Endothelial cell of umbilical vein (primary cell): ENCODE data around the gene ATF6B.
A peak's percentile ranks its signal among the peaks of the same experiment; 100 is the strongest.

Experiments
- FOS ChIP-seq: IDR thresholded peaks from 2 replicates; pipeline ENCODE4 v1.6.1; 2011; ENCODE audit warnings: mild to moderate bottlenecking, low read length, moderate library complexity, borderline replicate concordance; ENCODE audit not compliant: insufficient read depth
- MAX ChIP-seq: IDR thresholded peaks from 2 replicates; pipeline ENCODE4 v1.6.1; 2011; ENCODE audit not compliant: insufficient read depth, insufficient read length
- POLR2A ChIP-seq: IDR thresholded peaks from 2 replicates; pipeline ENCODE4 v1.6.1; 2012; ENCODE audit warnings: low read depth, mild to moderate bottlenecking, control low read depth, low read length
- POLR2AphosphoS5 ChIP-seq: IDR thresholded peaks from 2 replicates; pipeline ENCODE4 v1.6.1; 2012; ENCODE audit warnings: low read depth, mild to moderate bottlenecking, control low read depth, low read length, moderate library complexity; ENCODE audit not compliant: insufficient read depth
- TF ChIP-seq, protein P1 (sequence below), 2 donors: IDR thresholded peaks; 1 replicate in 1 of 2; 2 replicates in 1 of 2; pipeline ENCODE4 v1.5.1; 2011; ENCODE audit warnings: low read length in 2 of 2, mild to moderate bottlenecking in 2 of 2, moderate library complexity in 2 of 2, control low read depth in 1 of 2, inconsistent platforms in 1 of 2, low read depth in 1 of 2; ENCODE audit not compliant: insufficient read depth in 1 of 2; ENCODE audit errors: extremely low read depth in 1 of 2

- TF ChIP-seq, protein P1, sequence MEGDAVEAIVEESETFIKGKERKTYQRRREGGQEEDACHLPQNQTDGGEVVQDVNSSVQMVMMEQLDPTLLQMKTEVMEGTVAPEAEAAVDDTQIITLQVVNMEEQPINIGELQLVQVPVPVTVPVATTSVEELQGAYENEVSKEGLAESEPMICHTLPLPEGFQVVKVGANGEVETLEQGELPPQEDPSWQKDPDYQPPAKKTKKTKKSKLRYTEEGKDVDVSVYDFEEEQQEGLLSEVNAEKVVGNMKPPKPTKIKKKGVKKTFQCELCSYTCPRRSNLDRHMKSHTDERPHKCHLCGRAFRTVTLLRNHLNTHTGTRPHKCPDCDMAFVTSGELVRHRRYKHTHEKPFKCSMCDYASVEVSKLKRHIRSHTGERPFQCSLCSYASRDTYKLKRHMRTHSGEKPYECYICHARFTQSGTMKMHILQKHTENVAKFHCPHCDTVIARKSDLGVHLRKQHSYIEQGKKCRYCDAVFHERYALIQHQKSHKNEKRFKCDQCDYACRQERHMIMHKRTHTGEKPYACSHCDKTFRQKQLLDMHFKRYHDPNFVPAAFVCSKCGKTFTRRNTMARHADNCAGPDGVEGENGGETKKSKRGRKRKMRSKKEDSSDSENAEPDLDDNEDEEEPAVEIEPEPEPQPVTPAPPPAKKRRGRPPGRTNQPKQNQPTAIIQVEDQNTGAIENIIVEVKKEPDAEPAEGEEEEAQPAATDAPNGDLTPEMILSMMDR (IDR thresholded peaks at IDR 0.05; ENCODE audit: extremely low read depth in 1 of 2, insufficient read depth in 1 of 2, low read depth in 1 of 2, low read length in 2 of 2) = peak; percentile 17 to 34
- no peak for TF ChIP-seq POLR2AphosphoS5
- no peak for TF ChIP-seq FOS
- TF ChIP-seq POLR2A = no peak
- TF ChIP-seq MAX = no peak
Observed at GRCh38 chr6:32154514-32155161, 26.6 kb upstream of the ATF6B start.
